Globus pallidus (tissue), 1 donor: ENCODE results near the gene ZBTB5.
"Not testable (repeated sequence)": the region's sequence is repeated elsewhere in the genome, so short reads cannot be mapped to it uniquely, and the experiment has no call there.

Experiments
- DNase-seq: peaks from one replicate; pipeline ENCODE4 v3.0.0-alpha.2; 2015; ENCODE audit warnings: low spot score

Gene ZBTB5

GRCh38 chr9:37486616-37487548, 21.6 kb upstream of the ZBTB5 start:
- peak; percentile 51 for DNase-seq

DNA sequence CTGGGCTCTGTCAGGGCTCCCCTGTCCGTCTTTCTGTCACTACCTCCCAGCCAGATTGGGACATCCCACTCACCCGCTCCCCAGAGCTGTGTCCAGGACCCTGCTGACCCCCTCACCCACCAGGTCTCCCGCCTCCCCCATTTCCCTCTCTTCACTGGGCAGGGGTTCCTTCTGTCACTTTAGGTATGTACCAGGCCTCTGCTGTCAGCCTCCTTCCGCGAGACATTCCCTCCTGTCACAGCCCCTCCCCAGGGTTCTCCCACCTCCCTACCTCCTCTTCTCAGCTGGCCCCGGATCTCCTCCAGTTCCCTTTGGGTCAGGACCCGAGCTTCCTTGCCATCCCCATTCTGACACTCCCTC, 21.0 kb upstream of the ZBTB5 start:
- no peak for DNase-seq

GRCh38 chr9:37485389-37486255, 20.4 kb upstream of the ZBTB5 start, which contains the start of gene POLR1E:
Gene POLR1E, plus strand, starts transcription at chr9:37485948. Its CDS starts 100 bp downstream, at chr9:37486048.
- DNase-seq, result peak; percentile 87

DNA sequence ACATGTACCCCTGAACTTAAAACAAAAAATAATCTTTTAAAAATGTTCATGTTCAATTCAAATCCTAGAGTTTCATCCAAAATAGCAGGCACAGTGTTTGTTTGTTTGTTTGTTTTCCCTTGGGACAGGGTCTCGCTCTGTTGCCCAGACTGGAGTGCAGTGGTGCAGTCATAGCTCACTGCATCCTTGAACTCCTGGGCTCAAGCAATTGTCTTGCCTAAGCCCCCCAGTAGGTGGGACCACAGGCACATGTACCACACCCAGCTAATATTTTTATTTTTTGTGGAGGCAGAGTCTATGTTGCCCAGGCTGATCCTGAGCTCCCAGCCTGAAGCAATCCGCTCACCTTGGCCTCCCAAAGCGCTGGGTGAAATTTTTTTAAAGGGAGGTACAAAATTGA, 15.5 kb upstream of the ZBTB5 start:
- DNase-seq, result no peak

- DNase-seq, result not testable (repeated sequence)
Measured at GRCh38 chr9:37477987-37478619, 12.9 kb upstream of the ZBTB5 start.

DNA sequence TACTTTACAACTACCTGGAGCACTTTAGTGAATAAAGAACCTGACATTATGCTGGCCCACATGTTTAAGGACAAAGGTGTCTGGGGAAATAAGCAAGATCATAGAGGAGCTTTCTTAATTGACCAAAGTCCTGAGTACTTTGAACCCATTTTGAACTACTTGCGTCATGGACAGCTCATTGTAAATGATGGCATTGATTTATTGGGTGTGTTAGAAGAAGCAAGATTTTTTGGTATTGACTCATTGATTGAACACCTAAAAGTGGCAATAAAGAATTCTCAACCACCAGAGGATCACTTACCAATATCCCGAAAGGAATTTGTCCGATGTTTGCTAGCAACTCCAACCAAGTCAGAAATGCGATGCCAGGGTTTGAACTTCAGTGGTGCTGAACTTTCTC, 12.2 kb upstream of the ZBTB5 start:
- DNase-seq, result not testable (repeated sequence)

DNA sequence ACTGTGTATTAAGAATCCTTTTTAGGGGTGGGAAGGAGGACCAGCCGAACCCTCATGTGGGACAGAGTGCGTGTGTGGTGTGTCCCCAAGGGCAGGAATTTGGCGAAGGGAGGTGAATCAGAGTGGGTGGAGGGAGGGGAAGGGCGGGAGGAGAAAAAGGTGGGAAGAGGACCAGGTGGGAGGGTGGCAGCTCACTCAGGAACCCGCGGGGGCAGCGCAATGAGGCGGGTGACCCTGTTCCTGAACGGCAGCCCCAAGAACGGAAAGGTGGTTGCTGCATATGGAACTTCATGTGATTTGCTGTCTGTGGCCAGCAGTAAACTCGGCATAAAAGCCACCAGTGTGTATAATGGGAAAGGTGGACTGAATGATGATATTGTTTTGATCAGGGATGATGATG, 11.7 kb upstream of the ZBTB5 start:
- no peak for DNase-seq

- DNase-seq, result no peak
Measured at GRCh38 chr9:37474438-37474837, 9.2 kb upstream of the ZBTB5 start.

DNA sequence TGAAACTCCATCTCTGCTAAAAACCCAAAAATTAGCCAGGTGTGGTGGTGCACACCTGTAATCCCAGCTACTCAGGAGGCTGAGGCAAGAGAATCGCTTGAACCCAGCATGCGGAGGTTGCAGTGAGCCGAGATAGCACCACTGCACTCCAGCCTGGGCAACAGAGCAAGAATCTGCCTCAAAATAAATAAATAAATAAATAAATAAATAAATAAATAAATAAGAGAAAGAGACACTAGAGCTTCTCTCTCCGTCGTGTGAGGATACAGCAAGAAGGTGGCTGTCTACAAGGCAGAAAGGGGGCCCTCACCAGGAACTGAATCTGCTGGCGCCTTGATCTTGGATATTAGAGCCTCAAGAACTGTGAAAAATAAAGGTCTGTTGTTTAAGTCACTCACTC, 8.7 kb upstream of the ZBTB5 start:
- not testable (repeated sequence) for DNase-seq

DNA sequence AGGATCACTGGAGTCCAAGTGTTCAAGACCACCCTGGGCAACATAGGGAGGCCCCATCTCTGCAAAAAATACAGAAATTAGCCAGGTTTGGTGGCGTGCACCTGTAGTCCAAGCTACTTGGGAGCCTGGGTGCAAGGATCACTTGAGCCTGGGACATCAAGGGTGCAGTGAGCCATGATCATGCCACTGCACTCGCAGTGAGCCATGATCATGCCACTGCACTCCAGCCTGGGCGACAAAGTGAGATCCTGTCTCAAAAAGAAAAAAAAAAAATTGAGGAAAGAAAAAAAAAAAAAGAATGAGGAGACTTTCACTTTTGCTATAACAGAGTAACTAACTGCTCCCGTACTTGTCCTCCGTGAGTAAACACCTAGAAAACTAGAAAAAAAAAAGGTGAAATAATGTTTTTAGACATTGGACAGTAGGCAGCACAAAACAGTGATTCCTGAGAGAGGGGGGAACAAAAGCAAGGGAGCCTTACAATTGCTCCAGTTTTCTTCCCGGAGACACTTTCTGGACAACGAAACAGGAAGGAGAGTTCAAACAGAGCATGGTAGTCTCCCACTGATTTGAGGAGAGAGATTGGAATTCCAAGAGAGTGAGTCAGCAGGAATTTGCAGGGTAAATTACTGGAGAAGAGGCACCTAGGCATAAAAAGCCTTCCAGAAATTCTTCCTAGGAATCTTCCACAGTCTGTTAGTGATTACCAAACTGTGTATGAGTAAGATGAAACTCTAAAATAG, 6.9 kb upstream of the ZBTB5 start:
- DNase-seq, result no peak

- DNase-seq, result no peak
Measured at GRCh38 chr9:37468620-37469019, 3.4 kb upstream of the ZBTB5 start.

GRCh38 chr9:37467530-37467929, 2.3 kb upstream of the ZBTB5 start:
- not testable (repeated sequence) for DNase-seq

DNA sequence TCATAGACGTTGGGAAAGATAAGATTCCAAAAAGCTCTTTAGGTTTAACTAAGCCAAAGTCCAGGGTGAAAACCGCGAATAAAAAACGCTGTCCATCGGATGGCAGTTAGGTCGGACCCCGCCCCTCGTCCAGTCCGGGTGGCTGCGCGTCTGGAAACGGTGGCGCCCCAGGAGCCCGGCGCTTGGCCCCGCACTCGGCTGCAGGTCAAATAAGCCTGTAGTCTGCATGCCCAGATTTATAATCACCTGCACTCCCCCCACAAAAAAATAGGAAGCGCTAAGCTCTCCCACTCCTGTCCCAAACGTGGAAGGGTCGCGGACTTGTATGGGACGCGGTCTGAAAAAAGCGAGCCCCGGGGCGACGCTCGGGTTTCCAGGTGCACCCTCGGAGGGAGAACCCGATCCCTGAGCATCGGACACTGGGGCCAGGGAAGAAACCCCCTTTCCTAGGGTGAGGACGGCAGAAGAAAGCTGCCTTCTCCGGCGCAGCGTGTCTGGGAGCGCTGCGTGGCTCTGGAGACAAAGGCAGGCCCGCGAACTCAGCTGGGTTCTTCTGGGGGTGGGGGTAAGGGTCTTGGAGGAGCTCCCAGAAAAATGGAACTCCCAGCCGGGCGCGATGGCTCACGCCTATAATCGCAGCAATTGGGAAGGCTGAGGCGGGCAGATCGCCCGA, 923 bp upstream of the ZBTB5 start:
- DNase-seq, result peak; percentile 56

GRCh38 chr9:37464426-37465248, 613 bp downstream of the ZBTB5 start:
- peak; percentile 67 for DNase-seq

GRCh38 chr9:37464006-37464405, 1.2 kb downstream of the ZBTB5 start:
- DNase-seq, result no peak

DNA sequence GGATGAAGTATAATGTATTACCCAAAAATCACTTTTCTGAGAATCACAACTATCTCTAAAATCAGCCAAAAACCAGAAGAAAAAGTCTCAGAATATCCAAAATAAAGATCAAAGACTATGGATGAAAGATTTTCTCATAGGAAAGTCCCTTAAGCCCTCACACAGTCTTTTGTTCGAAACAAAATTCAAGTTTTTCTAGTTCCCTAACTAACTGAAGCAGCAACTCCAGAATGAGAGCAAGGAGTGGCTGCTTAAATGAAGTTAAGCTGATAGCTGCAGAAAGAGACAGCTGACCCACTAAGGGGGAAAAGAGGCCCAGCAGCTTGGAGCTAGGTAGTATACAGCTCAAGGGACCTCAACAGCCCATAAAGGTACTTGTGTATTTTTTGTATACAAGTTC, 8.4 kb downstream of the ZBTB5 start:
- DNase-seq, result no peak

- no peak for DNase-seq
Measured at GRCh38 chr9:37455884-37456647, 9.2 kb downstream of the ZBTB5 start.

- no peak for DNase-seq
Measured at GRCh38 chr9:37454238-37454637, 11.0 kb downstream of the ZBTB5 start.

- no peak for DNase-seq
Measured at GRCh38 chr9:37453827-37454226, 11.4 kb downstream of the ZBTB5 start.
